GM18526 (cell line): ENCODE data around the gene WBP1.

Experiments used
- POLR2A ChIP-seq: IDR thresholded peaks from 3 replicates; pipeline ENCODE4 v1.6.1; 2011; ENCODE audit not compliant: insufficient read length; ENCODE audit errors: extremely low read depth

Gene WBP1

GRCh38 chr2:74502147-74502719, 44.0 kb downstream of the WBP1 start:
- no peak for TF ChIP-seq POLR2A

DNA sequence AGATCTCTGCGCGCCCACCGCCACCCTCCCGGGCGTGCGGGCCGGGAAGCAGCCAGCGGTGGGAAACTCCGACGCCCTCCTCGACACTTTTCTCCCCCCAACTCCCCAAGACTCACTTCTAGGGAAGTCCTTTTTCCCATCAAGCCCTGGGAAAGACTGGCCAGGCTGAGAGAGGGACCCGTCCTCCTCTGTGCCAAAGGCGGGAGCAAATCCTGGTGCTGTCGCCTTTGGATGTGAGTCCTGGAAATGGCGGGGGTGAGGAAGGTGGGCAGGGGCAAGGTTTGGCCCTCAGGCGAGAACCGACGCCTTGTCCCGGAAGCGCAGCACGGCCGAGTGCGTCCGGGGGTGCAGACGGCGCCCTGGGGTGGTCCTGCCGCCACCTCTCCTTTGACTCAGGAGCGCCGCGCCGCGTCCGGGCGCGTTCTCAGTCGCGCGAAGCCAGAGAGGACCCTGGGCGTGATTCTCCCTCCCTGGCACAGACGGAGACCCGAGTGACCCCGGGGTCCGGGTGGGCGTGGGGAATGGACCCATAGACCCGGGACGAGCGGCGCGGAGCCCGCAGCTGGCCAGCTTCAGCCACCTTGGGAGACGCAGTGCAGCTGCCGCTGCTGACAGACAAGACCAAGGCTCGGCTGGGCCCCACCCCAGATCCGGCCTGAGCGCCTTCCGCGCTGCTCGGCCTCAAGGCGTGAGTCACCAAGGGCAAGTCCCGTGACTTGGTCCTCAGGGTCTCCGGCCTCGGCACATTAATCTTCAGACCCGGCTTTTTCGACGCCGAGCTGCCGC, 44.7 kb downstream of the WBP1 start:
- peak; percentile 65 for TF ChIP-seq POLR2A

DNA sequence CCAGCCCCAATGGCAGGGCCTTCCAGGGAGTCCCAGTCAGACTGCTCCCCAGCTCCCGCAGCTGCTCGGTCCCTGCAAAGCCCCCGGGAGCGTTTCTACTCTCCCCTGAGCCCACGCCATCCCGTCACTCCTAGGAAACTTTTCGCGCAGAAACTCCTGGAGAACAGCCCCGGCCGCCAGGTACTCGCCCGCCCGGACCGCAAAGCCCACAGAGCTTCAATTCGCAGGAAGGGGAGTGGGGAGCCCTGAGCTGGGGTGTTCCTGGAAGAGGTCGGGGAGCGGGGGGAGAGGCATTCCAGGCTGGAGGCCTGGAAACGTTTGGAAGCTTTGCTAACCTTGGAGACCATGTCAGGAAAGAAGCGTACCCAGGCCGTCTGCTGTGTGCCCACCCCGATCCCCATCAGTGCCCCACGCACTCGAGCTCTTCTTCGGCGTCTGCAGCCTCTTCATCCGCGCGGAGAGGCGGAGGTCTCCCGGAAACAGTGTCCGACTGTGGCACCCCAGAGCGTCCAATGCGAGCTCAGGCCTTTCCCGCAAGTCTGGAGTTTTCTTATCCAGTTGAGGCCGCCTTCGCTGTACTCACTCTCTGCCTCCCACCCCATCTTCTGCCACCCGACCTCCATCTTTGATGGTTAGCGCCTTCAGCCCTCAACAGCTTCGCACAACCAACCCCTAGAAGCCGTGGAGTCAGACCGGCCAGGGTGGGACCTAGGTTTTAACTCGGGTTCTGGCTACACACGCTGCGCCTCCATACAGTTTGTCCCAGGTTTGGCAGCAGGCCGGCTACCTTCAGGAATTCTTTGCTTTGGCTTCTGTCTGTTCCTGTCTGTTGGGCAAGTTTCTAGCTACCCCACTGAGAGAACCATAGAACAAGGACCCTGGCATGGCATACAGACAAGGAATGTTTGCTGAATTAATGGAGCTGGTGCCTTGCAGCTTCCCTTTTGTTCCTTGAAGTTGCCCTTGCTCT, 45.6 kb downstream of the WBP1 start:
- no peak for TF ChIP-seq POLR2A

DNA sequence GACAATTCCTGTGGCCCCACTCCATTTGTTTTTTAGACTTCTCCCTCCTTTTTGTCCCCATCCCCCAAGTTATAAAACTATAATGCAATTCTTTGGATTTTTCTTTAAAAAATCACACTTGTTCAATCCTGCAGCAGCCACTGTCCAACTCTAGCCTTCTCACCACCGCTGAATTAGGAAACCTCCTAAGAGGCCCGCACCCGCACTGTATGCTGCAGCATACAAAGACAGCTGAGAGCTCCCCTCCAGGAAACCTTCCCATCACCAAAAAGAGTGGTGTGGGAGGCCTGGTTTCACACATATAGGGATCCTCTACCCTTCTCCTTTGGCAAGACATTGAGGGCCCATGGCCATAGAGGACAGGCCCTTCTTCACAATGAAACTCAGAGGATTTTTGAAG, 46.4 kb downstream of the WBP1 start:
- no peak for TF ChIP-seq POLR2A

DNA sequence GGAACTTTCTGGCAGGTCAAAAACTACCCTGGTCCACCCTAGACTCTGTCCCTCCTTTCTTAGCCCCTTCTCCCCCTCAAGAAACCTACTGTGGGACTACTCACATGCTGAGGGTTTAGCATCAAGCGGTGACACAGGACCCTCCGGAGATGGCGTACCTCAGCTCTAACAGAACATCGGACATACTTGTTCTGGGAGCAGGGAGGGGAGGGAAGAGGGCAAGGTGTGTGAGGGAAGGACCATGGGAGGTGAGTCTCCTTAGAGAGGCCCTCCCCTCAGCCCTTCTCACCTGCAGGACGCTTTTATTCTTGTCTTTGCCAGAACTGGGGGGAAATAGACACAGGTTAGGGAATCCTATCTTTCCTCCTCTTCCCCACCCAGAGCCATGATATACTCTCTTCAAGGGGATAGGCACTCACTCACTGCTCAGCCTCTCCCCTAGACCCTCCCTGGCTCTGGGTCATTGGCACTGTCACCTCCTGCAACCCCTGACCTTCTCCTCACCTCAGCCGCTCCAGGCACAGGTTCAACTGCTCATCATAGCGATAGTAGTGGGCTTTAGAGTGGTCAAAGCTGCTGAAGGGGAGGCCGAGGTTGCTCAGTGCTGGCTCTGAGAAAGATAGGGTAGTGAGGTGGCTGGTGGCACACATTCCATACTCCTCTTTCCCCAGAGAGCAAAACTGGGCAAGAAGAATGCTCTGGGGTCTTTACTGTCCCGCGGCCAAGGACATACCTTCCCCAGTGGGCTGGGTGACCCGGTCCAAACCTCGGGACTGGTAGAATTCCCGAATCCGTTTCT, 47.4 kb downstream of the WBP1 start:
- no peak for TF ChIP-seq POLR2A

- peak; percentile 88 for TF ChIP-seq POLR2A
Observed at GRCh38 chr2:74507145-74507925, 49.1 kb downstream of the WBP1 start, which contains the start of gene PCGF1. PCGF1 (minus strand) TSS chr2:74507695; CDS start chr2:74507668, 27 bp downstream.

- TF ChIP-seq POLR2A, result no peak
Observed at GRCh38 chr2:74507926-74508520, 49.8 kb downstream of the WBP1 start.

- TF ChIP-seq POLR2A, result no peak
Observed at GRCh38 chr2:74510272-74510671, 52.0 kb downstream of the WBP1 start.
